RWPE2 (cell line): ENCODE results near the gene RTN4R.

ENCODE experiments used
- ATAC-seq: fragments of 200-7000 bp; cut with Tn5 transposase; 3 replicates; pipeline ENCODE4 v1.9.1; 2021; ENCODE audit warnings: low read depth
- DNase-seq: peaks from one replicate; pipeline ENCODE4 v3.0.0-alpha.2; 2020; ENCODE audit warnings: low spot score
- H3K27ac ChIP-seq: fragments of 450-650 bp; 2 replicates; pipeline ENCODE4 v1.5.1; 2017; ENCODE audit warnings: mild to moderate bottlenecking; ENCODE audit not compliant: poor library complexity, severe bottlenecking
- H3K27me3 ChIP-seq: fragments of 250-450 bp; sonication (Bioruptor Pico); 2 replicates; pipeline ENCODE4 v1.5.1; 2021; ENCODE audit warnings: mild to moderate bottlenecking, moderate library complexity; ENCODE audit not compliant: insufficient read depth, poor library complexity, severe bottlenecking
- H3K36me3 ChIP-seq: fragments of 250-450 bp; sonication (Bioruptor Pico); 2 replicates; pipeline ENCODE4 v1.5.1; 2020; ENCODE audit warnings: low read depth, mild to moderate bottlenecking, moderate library complexity
- H3K4me1 ChIP-seq: fragments of 250-450 bp; sonication (Bioruptor Pico); 2 replicates; pipeline ENCODE4 v1.5.1; 2021; ENCODE audit warnings: mild to moderate bottlenecking, moderate library complexity; ENCODE audit not compliant: insufficient read depth, poor library complexity, severe bottlenecking
- H3K4me3 ChIP-seq: fragments of 250-450 bp; sonication (Bioruptor Pico); 2 replicates; pipeline ENCODE4 v1.5.1; 2021; ENCODE audit warnings: mild to moderate bottlenecking, moderate library complexity; ENCODE audit not compliant: severe bottlenecking
- H3K9me3 ChIP-seq: fragments of 250-450 bp; sonication (Bioruptor Pico); 2 replicates; pipeline ENCODE4 v1.5.1; 2021; ENCODE audit warnings: mild to moderate bottlenecking, moderate library complexity; ENCODE audit not compliant: severe bottlenecking
- CTCF ChIP-seq: fragments of 450-650 bp; IDR thresholded peaks from one replicate; pipeline ENCODE4 v1.5.1; 2017; ENCODE audit warnings: mild to moderate bottlenecking, moderate library complexity; ENCODE audit not compliant: poor library complexity, severe bottlenecking

RTN4R gene

GRCh38 chr22:20234314-20234682 lies 33.8 kb downstream of the RTN4R start:
- no peaks in the 10 kb centered on the region for H3K9me3 ChIP-seq
- ATAC-seq (no peak), DNase-seq (no peak)
- H3K4me1 ChIP-seq = no peaks in the 10 kb centered on the region
- H3K27me3 ChIP-seq = no peaks in the 10 kb centered on the region
- no peak for TF ChIP-seq CTCF
- no peak overlapping the region for H3K4me3 ChIP-seq
- H3K27ac ChIP-seq = no peak overlapping the region
- H3K36me3 ChIP-seq = no peaks in the 10 kb centered on the region

- no peaks in the 10 kb centered on the region for H3K27me3 ChIP-seq
- H3K9me3 ChIP-seq = no peaks in the 10 kb centered on the region
- no peaks in the 10 kb centered on the region for H3K36me3 ChIP-seq
- no peaks in the 10 kb centered on the region for H3K4me1 ChIP-seq
- H3K4me3 ChIP-seq = no peak overlapping the region
- H3K27ac ChIP-seq = no peak overlapping the region
- ATAC-seq (no peak), DNase-seq (no peak)
- no peak for TF ChIP-seq CTCF
Measured at GRCh38 chr22:20233351-20234313, 34.5 kb downstream of the RTN4R start.

- no peak for ATAC-seq
- TF ChIP-seq CTCF = no peak
- Histone ChIP-seq H3K36me3 (no peaks in the 10 kb centered on the region), H3K27ac (no peak overlapping the region), H3K4me3 (no peak overlapping the region), H3K27me3 (no peaks in the 10 kb centered on the region), H3K9me3 (no peaks in the 10 kb centered on the region), H3K4me1 (no peaks in the 10 kb centered on the region)
- DNase-seq = no peak
Measured at GRCh38 chr22:20232781-20233180, 35.3 kb downstream of the RTN4R start.

GRCh38 chr22:20232237-20232598 lies 35.9 kb downstream of the RTN4R start:
- Histone ChIP-seq H3K9me3 (no peaks in the 10 kb centered on the region), H3K4me3 (no peak overlapping the region), H3K4me1 (no peaks in the 10 kb centered on the region), H3K27me3 (no peaks in the 10 kb centered on the region), H3K27ac (no peak overlapping the region), H3K36me3 (no peaks in the 10 kb centered on the region)
- DNase-seq (no peak), ATAC-seq (no peak)
- TF ChIP-seq CTCF = no peak

GRCh38 chr22:20231514-20232236 lies 36.4 kb downstream of the RTN4R start:
- Histone ChIP-seq H3K4me3 (no peak overlapping the region), H3K36me3 (no peaks in the 10 kb centered on the region), H3K27ac (no peak overlapping the region), H3K4me1 (no peaks in the 10 kb centered on the region), H3K27me3 (no peaks in the 10 kb centered on the region), H3K9me3 (no peaks in the 10 kb centered on the region)
- ATAC-seq (no peak; the same call in 2 of the 3 replicates), DNase-seq (no peak)
- no peak for TF ChIP-seq CTCF
